ENCODE data around the gene CASP7.

Gene CASP7

GRCh38 chr10:113666682-113667252 is 12.9 kb upstream of the CASP7 start:
- no peak for DNase-seq (ENCODE audit: low read depth)

GRCh38 chr10:113680190-113681111 is 739 bp downstream of the CASP7 start:
- DNase-seq (ENCODE audit: low read depth), result no peak

- DNase-seq (ENCODE audit: low read depth), result no peak
These were observed 2.1 kb downstream of the CASP7 start for GRCh38 chr10:113681533-113682470.

GRCh38 chr10:113683300-113683699 is 3.6 kb downstream of the CASP7 start:
- no peak for DNase-seq (ENCODE audit: low read depth)

GRCh38 chr10:113686028-113686427 is 6.3 kb downstream of the CASP7 start:
- DNase-seq (ENCODE audit: low read depth), result no peak

- DNase-seq (ENCODE audit: low read depth), result no peak
These were observed 7.3 kb downstream of the CASP7 start for GRCh38 chr10:113687037-113687436.

GRCh38 chr10:113689057-113689456 is 9.3 kb downstream of the CASP7 start:
- no peak for DNase-seq (ENCODE audit: low read depth)

GRCh38 chr10:113689574-113689973 is 9.9 kb downstream of the CASP7 start:
- no peak for DNase-seq (ENCODE audit: low read depth)

GRCh38 chr10:113690749-113691148 is 11.0 kb downstream of the CASP7 start:
- no peak for DNase-seq (ENCODE audit: low read depth)

GRCh38 chr10:113691381-113691780 is 11.7 kb downstream of the CASP7 start:
- no peak for DNase-seq (ENCODE audit: low read depth)

GRCh38 chr10:113692271-113692670 is 12.6 kb downstream of the CASP7 start:
- no peak for DNase-seq (ENCODE audit: low read depth)

GRCh38 chr10:113693348-113693747 is 13.6 kb downstream of the CASP7 start:
- DNase-seq (ENCODE audit: low read depth), result no peak

GRCh38 chr10:113695691-113696090 is 16.0 kb downstream of the CASP7 start:
- DNase-seq (ENCODE audit: low read depth), result no peak

GRCh38 chr10:113697595-113697994 is 17.9 kb downstream of the CASP7 start:
- DNase-seq (ENCODE audit: low read depth), result no peak

- no peak for DNase-seq (ENCODE audit: low read depth)
These were observed 25.1 kb downstream of the CASP7 start for GRCh38 chr10:113704637-113705343.

- no peak for DNase-seq (ENCODE audit: low read depth)
These were observed 25.6 kb downstream of the CASP7 start for GRCh38 chr10:113705344-113705652.

GRCh38 chr10:113706623-113707022 is 26.9 kb downstream of the CASP7 start:
- no peak for DNase-seq (ENCODE audit: low read depth)

GRCh38 chr10:113708640-113709039 is 28.9 kb downstream of the CASP7 start:
- DNase-seq (ENCODE audit: low read depth), result no peak

GRCh38 chr10:113709221-113709838 is 29.6 kb downstream of the CASP7 start:
- DNase-seq (ENCODE audit: low read depth), result no peak

- no peak for DNase-seq (ENCODE audit: low read depth)
These were observed 31.4 kb downstream of the CASP7 start for GRCh38 chr10:113711142-113711541.

- DNase-seq (ENCODE audit: low read depth), result no peak
These were observed 32.3 kb downstream of the CASP7 start for GRCh38 chr10:113712024-113712423.
